ENCODE data around the gene RPS6KA5. TPM values are rescaled to one million over a fixed set of nuclear protein-coding genes. Genes with fewer than 3 reads are reported as not detected.
A peak's percentile ranks its signal among the peaks of the same experiment; 100 is the strongest.

RPS6KA5 gene
- total and polyA plus RNA-seq, 8 donors: 1.6 to 25.0 (median 8.5) TPM

DNA sequence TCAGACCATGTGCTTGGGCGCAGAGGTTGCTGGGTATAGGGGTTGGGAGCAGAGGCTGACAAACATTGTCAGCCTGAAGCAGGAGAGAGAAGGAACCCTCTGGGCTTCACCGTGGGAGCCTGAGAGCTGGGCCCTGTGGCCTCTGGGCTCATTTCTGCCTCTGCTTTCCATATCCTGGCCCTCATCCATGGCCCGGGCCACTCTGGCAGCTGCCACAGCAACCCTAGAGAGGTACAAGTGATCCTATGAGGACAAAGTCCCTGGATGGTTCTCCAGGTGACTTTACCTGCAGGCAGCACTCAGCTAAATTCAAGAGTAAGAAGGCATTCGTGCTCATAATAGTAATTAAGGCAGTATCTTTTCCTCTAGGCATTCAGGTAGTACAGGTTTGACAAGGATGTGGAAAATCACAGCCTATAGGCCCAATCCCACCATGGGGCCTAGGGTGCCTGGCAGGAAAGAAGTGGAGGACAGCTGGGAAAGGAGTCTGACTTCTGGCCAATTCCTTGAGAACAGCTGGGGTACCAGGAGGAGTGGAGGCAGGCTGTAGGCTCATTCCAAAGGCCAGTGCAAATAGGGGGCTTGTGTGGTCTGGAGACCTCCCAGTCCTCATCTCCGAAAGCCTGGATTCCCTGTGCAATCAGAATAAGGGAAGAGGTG, 240.6 kb downstream of the RPS6KA5 start:
- DNase-seq: peak; percentile 47 to 66
- intact Hi-C loops (cut with DNase I; ENCODE audit: low total_unique reads): no loop called here
- H3K9me3 ChIP-seq: peaks cover 4 to 21% (median 18%) of the 10 kb centered on the region in 4 donors
- H3K27me3 ChIP-seq: no peaks in the 10 kb centered on the region
- no peaks in the 10 kb centered on the region for H3K36me3 ChIP-seq
- no peak overlapping the region for H3K4me3 ChIP-seq
- no peak for TF ChIP-seq POLR2A (IDR thresholded peaks at IDR 0.05)
- TF ChIP-seq, protein P1, sequence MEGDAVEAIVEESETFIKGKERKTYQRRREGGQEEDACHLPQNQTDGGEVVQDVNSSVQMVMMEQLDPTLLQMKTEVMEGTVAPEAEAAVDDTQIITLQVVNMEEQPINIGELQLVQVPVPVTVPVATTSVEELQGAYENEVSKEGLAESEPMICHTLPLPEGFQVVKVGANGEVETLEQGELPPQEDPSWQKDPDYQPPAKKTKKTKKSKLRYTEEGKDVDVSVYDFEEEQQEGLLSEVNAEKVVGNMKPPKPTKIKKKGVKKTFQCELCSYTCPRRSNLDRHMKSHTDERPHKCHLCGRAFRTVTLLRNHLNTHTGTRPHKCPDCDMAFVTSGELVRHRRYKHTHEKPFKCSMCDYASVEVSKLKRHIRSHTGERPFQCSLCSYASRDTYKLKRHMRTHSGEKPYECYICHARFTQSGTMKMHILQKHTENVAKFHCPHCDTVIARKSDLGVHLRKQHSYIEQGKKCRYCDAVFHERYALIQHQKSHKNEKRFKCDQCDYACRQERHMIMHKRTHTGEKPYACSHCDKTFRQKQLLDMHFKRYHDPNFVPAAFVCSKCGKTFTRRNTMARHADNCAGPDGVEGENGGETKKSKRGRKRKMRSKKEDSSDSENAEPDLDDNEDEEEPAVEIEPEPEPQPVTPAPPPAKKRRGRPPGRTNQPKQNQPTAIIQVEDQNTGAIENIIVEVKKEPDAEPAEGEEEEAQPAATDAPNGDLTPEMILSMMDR (IDR thresholded peaks at IDR 0.05): no peak
- TF ChIP-seq POLR2AphosphoS5 (IDR thresholded peaks at IDR 0.05): no peak
- no peak for TF ChIP-seq EP300 (IDR thresholded peaks at IDR 0.05)
- 56 to 84% (median 69%) methylated on average over 4 to 5 of the region's 5 CpGs for WGBS, 5 donors
- H3K4me1 ChIP-seq: peaks cover 12 to 17% (median 15%) of the 10 kb centered on the region in 4 donors
- no peak overlapping the region for H3K27ac ChIP-seq

DNA sequence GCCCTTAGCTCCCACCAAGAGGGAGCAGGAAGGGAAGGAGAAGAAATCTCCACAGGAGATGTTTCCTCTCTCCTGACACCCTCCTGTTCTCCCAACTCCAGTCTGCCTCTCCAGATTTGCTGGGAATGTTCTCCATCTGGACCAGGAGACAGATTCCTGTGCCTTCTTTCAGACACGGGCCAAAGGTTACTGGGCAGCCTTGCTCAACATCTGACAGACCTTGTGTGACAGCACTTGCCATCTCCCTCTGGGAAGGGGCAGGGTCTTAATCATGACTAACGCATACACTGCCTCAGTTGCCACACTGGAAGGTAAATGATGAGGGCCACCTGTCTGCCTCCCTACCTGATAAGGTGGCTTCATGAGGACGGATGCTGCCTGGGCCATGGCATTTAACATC, 241.7 kb downstream of the RPS6KA5 start:
- no peak for DNase-seq
- H3K36me3 ChIP-seq: no peaks in the 10 kb centered on the region
- H3K4me3 ChIP-seq: no peak overlapping the region
- intact Hi-C loops (cut with DNase I; ENCODE audit: low total_unique reads): no loop called here
- H3K4me1 ChIP-seq: peaks cover 20 to 28% (median 24%) of the 10 kb centered on the region in 4 donors
- TF ChIP-seq, protein P1 (IDR thresholded peaks at IDR 0.05): no peak
- TF ChIP-seq POLR2AphosphoS5 (IDR thresholded peaks at IDR 0.05) (no peak), EP300 (IDR thresholded peaks at IDR 0.05) (no peak), POLR2A (IDR thresholded peaks at IDR 0.05) (no peak)
- no peaks in the 10 kb centered on the region for H3K27me3 ChIP-seq
- no peak overlapping the region for H3K27ac ChIP-seq
- peaks cover 0 to 13% (median 7%) of the 10 kb centered on the region in 4 donors for H3K9me3 ChIP-seq
- 78 to 94% (median 84%) methylated on average over 3 of the region's 3 CpGs for WGBS, 5 donors

DNA sequence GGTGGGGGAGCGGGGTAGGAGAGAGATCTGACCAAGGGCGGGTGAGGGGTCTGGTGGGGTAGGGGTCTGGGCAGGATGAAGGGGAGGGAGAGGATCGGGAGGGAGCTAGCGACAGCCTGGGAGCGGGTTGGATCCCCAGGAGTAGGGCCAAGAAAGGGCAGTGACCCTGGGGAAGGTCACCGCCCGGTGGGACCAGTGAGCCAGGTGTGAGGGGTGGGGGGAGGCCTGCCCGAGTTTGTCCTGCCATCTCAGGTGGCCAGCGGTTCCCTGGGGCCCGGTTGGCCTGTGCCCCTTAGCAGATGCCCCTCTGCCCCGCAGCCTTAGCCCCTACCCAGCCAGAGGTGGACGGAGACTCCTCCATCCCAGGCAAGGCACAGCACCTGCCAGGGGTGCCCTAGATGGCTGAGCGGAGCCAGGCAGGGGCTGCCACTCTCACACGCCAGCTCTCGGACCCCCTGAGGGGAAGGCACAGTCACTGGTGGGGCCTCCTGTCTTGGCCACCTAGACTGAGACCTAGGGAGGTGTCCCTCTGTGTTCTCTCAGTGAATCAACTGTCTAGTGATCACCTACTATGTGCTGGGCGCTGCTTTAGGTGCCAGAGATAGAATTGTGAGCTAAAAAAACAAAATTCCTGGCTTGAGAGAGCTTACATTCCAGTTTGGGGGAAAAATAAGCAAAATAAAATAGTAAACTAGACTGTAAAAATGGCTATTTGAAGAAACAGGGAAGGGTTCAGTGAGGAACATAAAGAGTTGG, 243.6 kb downstream of the RPS6KA5 start:
- Histone ChIP-seq H3K36me3 (no peaks in the 10 kb centered on the region), H3K9me3 (no peaks in the 10 kb centered on the region), H3K4me3 (peak overlapping the region in 3 of 4 donors; percentile 24 to 34 (median 25)), H3K27ac (peak overlapping the region in 1 of 5 donors; percentile 61), H3K4me1 (peaks cover 20 to 46% (median 24%) of the 10 kb centered on the region in 4 donors), H3K27me3 (no peaks in the 10 kb centered on the region)
- intact Hi-C loops (cut with DNase I; ENCODE audit: low total_unique reads): no loop called here
- WGBS, 5 donors: 37 to 46% (median 44%) methylated on average over 9 to 16 of the region's 16 CpGs
- DNase-seq: no peak
- TF ChIP-seq EP300 (IDR thresholded peaks at IDR 0.05) (no peak), POLR2A (IDR thresholded peaks at IDR 0.05) (no peak), POLR2AphosphoS5 (IDR thresholded peaks at IDR 0.05) (no peak)
- TF ChIP-seq, protein P1 (IDR thresholded peaks at IDR 0.05): peak in 2 of 7 experiments; percentile 2 to 42

DNA sequence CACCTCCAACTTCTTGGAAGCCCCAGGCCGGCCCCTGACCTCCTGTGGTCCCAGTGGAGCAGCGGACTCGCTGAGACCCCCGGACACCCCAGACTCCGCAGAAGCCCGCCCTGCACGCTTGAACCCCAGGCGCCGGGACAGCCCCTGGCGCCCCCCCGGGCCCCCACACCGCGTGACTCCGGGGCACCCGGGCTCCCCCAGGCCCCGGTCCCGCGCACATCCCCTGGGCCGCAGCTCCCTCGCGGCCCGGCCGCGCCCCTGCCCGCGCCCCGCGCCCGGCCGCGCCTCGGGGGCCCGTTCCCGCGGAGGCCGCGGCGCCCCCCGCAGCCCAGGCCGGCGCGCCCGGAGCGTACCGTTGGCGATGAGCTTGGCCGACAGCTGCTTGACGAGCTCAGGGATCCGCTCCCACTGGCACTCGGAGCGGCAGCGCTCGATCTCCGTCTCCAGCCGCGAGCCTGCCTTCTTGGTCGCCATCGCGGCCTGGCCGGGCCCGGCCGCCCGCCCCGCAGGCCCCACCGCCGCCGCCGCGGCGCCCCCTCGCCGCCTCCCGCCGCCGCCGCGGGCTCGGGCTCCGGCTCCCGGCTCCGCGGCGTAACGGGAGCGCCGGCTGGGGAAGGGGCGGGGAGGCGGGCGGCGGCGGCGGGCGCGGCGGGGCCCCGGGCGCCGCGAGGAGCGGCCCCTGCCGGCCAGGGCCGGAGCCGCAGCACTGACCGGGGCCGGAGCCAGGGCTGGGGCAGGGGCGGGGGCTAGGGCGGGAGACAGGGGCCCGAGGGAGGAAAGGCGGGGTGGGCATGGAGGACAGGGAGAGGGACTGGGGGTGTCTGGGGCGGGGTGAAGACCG, 244.4 kb downstream of the RPS6KA5 start, which contains the start of gene TTC7B:
Gene TTC7B (minus strand): TSS at position 609 of the 841 bp plus-strand sequence. CDS start 135 bp downstream, at position 474.
- Histone ChIP-seq H3K9me3 (no peaks in the 10 kb centered on the region), H3K4me1 (peaks cover 20 to 54% (median 24%) of the 10 kb centered on the region in 4 donors), H3K27ac (peak within 1 kb of the TSS in 4 of 5 donors; percentile 35 to 77 (median 50)), H3K4me3 (peak within 1 kb of the TSS; percentile 64 to 78 (median 70)), H3K36me3 (no peaks in the 10 kb centered on the region), H3K27me3 (no peaks in the 10 kb centered on the region)
- no peak for TF ChIP-seq EP300 (IDR thresholded peaks at IDR 0.05)
- no peak for TF ChIP-seq POLR2AphosphoS5 (IDR thresholded peaks at IDR 0.05)
- no peak for TF ChIP-seq POLR2A (IDR thresholded peaks at IDR 0.05)
- TF ChIP-seq, protein P1 (IDR thresholded peaks at IDR 0.05): peak in 2 of 7 experiments; percentile 15 to 64
- intact Hi-C loops (cut with DNase I; ENCODE audit: low total_unique reads): no loop called here
- WGBS, 5 donors: 1 to 8% (median 3%) methylated on average over 10 to 111 of the region's 111 CpGs
- peak; percentile 51 to 80 for DNase-seq

Data from stomach (tissue), 9 donors.